AG09319 (cell line): ENCODE measurements around the gene FAM13A.

ENCODE experiments used
- DNase-seq: peaks from one replicate; pipeline ENCODE4 v3.0.0-alpha.2; 2010; ENCODE audit warnings: low read depth; ENCODE audit errors: extremely low read depth
- CTCF ChIP-seq: IDR thresholded peaks from 2 replicates; pipeline ENCODE4 v1.5.1; 2011; ENCODE audit warnings: low read depth, mild to moderate bottlenecking, inconsistent platforms, low read length, moderate library complexity

FAM13A gene

GRCh38 chr4:88879991-88880390, 177.0 kb downstream of the FAM13A start:
- DNase-seq, result no peak
- TF ChIP-seq CTCF, result no peak

- no peak for TF ChIP-seq CTCF
- DNase-seq, result no peak
Observed at GRCh38 chr4:88878642-88879041, 178.3 kb downstream of the FAM13A start.

- DNase-seq, result no peak
- TF ChIP-seq CTCF, result no peak
Observed at GRCh38 chr4:88870428-88870827, 186.6 kb downstream of the FAM13A start.

GRCh38 chr4:88868510-88868909, 188.5 kb downstream of the FAM13A start:
- TF ChIP-seq CTCF, result no peak
- no peak for DNase-seq

GRCh38 chr4:88866862-88867550, 190.0 kb downstream of the FAM13A start:
- DNase-seq, result no peak
- TF ChIP-seq CTCF, result no peak

- TF ChIP-seq CTCF, result no peak
- no peak for DNase-seq
Observed at GRCh38 chr4:88865466-88865865, 191.5 kb downstream of the FAM13A start.

- no peak for DNase-seq
- no peak for TF ChIP-seq CTCF
Observed at GRCh38 chr4:88865046-88865445, 191.9 kb downstream of the FAM13A start.
